GM11168 (cell line): Measurements from ENCODE around the gene WWOX.
"Not testable (repeated sequence)": the region's sequence is repeated elsewhere in the genome, so short reads cannot be mapped to it uniquely, and the experiment has no call there.

Experiments
- in situ Hi-C: fragments of 300-500 bp; cut with MboI; formaldehyde crosslinking; loops from one replicate; pipeline ENCODE4 v1.12.0; 2022; ENCODE audit warnings: low sequenced_read_pairs; ENCODE audit not compliant: unreplicated experiment

Gene WWOX

DNA sequence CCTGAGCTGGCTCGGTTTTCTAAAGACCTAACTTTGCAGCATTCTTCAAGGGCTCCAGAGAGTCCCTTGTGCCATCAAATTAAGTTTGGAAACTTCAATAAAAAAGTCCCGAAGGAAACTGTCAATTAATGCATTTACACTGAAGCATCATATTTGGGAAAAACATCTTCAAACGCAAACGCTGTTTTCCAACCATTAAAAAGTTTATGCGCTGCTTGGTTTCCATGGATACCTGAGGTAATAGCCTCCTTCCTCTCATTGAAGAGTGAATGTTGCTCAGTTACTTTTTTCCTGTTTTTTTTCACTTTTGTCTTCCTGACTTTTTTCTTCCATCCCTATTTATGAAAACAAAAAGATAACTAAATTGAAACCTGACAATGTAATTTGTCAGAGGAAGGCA lies 1102.0 kb downstream of the WWOX start:
- in situ Hi-C loops, result no loop called here

DNA sequence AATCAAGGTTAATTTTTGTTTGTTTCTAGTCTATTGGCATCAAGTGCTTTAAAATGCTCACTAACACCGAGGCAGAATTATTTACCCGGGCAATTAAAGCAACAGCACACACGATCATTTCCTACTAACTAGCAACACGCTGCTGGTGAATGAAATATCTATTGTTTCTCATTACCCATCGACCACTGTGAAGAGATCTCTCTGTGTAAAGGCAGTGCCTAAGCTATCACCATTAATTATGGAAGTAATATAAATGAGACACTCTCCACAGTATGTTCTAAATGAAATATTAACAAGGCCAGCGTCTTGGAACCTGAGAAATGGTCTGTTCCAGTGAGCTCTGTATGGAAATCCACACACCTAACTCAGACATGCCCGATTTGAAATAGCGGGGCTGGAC lies 1103.5 kb downstream of the WWOX start:
- in situ Hi-C loops, result no loop called here

DNA sequence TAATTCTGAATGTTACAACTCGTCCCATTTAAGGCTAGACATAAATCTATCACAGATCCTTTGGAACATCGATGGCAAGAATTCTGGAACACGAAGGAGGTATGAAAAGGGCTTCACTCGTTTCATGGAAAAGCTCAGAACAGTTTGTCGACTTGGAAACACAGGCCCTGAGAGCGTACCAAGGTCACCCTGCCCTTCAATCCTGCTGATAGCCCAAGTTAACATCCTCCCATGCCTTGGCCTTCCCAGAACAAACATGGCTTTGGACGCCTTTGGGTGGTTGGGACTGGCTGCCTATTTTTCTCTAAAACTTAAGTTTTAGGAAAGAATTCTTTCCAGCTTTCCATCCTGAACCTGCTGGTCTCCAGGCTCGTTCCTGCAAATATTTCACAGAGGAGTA lies 1105.0 kb downstream of the WWOX start:
- in situ Hi-C loops, result no loop called here

DNA sequence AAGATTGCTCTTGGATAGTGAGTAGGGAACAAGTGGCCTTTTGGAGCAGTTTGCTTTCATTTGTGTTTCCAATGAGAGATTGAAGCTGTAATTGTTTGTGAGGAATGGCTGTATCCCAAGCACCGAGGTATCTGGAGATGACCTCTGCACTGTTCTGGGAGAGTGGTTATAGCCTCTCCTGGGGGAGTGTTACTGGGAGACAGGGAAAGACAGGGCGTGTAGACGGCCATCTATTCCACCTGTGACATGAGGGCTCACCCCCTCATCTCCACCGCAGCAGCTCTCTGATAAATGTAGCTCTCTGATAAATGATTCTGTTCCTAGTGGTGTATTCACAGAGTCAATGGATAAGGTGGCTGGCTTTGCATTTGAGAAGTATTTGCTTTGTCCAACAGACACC lies 1107.4 kb downstream of the WWOX start:
- in situ Hi-C loops, result no loop called here

DNA sequence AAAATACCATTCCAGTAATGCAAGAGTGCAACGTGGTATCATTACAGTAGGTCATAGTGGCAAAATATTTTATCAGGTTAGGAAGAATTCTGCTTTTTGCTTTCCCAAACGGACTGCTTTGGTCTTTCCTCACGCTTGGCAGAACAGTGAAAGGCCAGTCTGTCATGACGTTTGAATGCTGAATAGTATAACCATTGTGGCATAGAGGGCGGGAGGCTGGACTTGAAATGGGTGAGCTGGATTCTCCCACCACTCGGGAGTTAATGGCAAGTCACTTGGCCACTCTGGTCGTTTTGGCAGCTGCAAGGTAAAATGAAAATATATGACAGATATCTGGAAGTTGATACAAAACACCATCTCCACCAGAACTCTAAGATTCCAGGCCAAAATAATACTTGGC lies 1109.9 kb downstream of the WWOX start:
- in situ Hi-C loops, result no loop called here

DNA sequence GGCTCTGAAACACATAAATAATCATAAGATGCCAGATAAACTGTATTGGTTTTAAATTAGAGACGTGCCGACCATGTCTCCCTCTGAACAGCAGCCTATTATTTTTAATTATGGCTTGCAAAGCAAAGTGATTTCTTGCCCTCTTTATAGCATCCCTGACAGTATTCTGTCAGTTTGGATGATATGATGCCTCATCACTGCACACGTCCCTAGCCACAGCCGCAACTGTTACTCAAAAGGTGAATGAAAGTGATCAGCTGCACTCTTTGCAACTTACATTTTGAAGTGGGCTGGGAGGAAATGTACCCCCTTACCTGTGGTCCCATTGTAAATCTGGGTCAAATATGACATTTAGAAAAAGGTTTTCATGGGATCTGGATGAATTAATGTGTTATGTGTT lies 1111.2 kb downstream of the WWOX start:
- in situ Hi-C loops, result no loop called here

DNA sequence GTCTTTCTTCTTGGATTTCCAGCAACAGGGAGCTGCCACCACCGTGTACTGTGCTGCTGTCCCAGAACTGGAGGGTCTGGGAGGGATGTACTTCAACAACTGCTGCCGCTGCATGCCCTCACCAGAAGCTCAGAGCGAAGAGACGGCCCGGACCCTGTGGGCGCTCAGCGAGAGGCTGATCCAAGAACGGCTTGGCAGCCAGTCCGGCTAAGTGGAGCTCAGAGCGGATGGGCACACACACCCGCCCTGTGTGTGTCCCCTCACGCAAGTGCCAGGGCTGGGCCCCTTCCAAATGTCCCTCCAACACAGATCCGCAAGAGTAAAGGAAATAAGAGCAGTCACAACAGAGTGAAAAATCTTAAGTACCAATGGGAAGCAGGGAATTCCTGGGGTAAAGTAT lies 1112.1 kb downstream of the WWOX start:
- in situ Hi-C loops, result no loop called here

DNA sequence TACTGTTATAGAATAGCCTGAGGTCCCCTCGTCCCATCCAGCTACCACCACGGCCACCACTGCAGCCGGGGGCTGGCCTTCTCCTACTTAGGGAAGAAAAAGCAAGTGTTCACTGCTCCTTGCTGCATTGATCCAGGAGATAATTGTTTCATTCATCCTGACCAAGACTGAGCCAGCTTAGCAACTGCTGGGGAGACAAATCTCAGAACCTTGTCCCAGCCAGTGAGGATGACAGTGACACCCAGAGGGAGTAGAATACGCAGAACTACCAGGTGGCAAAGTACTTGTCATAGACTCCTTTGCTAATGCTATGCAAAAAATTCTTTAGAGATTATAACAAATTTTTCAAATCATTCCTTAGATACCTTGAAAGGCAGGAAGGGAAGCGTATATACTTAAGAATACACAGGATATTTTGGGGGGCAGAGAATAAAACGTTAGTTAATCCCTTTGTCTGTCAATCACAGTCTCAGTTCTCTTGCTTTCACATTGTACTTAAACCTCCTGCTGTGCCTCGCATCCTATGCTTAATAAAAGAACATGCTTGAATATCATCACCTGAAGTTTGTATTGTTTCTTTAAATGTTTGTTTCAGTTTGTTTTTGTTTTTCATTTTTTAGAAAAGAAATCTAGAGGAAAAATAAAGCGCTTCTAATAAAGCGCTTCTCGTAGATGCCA lies 1112.8 kb downstream of the WWOX start:
- in situ Hi-C loops, result no loop called here

DNA sequence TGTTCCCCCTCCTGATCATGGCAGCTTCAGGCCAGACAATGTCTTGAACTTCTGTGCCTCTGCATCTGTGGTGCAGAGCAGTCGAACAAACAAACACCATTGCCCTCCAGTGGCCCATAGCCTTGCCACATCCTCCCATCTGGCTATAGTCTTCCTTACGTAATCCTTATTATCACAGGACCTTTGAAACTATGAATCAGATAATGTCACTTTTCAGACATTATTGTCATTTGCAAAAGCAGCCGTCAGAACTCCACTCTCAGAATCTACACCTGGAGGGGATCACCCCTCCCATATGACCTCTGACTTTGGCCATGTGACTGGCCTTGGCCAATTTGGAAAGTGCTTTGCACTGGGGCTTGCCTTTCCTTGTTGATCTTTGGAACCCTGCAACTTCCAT lies 1113.8 kb downstream of the WWOX start:
- in situ Hi-C loops, result no loop called here

DNA sequence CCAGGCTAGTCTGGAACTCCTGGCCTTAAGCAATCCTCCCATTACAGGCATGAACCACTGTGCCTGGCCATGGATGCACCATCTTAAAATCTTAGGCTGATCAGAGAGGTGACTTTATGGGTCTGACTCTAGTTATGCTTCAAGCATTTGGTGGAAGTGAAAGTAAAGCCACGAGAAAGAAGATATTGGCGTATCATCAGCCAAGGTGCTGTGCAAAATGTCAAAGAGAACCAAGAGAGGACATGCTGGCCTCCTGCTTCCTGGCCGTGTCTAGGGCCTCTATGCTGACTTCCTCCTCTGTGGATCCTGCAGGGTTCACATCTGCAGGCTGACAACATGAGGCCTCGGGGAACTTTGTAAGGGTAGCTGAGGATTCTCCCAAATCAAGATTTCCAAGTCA lies 1115.8 kb downstream of the WWOX start:
- in situ Hi-C loops, result no loop called here

DNA sequence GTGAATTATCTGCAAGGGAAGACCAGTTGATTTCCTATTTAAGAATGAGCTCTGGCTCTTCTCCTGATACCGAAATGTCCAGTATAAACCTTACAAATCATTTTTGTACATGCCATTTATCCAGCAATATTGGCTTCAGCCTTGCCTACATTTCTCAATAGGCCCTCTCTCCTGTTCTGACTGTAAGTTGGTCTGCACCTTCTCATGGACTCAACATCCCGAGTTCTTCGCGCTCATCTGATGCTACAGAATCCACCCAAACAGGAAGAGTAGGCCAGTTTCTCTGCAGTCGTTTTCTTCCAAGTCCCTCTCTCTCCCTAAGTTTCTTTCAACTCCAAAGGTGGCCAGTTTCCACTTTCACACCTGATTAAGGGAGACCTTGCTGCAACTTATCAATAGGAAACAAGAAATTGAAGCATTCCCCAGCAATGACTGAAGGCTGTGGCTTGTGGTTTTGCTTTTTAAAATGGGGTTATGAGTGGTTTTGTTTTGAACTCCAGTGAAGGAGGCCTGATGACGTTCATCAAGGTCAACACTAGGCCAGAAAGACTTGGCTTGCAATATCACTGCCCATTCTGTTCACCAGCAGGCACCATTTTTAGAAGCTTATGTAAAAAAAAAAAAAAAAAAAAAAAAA lies 1118.0 kb downstream of the WWOX start:
- in situ Hi-C loops, result no loop called here

DNA sequence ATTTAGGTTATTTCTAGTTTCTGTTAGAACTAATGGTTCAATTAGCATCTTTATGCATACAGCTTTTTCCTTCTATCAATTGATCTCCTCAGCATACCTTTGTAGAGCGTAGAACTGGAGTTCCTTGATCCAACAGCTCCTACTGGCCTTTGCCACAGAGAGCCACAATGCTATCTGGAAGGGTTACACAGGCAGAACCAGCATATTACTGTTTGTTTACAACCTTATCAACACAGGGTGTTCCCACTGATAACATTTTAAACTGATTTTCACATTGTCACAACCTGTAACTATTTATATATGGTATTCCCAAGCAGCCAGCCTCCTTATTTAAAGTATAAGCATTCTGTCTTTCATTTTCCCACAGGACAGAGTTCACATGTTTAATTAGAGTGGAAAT lies 1118.9 kb downstream of the WWOX start:
- in situ Hi-C loops, result no loop called here

DNA sequence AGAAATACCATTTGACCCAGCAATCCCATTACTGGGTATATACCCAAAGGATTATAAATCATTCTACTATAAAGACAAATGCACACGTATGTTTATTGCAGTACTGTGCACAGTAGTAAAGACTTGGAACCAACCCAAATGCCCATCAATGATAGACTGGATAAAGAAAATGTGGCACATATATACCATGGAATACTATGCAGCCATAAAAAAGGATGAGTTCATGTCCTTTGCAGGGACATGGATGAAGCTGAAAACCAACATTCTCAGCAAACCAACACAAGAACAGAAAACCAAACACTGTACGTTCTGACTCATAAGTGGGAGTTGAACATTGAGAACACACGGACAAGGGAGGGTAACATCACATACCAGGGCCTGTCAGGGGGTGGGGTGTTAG lies 1126.5 kb downstream of the WWOX start:
- in situ Hi-C loops, result not testable (repeated sequence)

DNA sequence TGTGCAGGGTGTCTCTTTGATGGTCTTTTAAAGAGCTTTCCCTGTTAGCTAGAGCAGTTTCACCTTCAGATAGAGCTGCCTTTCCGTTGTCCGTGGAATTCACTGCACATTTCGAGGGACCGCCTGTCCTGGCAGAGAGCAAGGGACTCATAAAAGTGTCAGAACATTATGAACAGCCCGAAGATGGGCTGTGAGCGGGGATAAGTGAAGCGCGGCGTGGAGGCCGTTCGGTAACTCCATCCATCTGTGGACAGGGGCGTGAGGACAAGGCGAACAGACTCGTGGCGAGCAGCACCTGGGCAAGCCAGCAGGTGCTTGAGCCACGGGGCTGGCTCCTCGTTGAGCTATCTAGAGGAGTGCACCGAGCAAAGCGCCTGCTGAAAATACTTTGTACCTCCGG lies 1129.9 kb downstream of the WWOX start:
- in situ Hi-C loops, result no loop called here

DNA sequence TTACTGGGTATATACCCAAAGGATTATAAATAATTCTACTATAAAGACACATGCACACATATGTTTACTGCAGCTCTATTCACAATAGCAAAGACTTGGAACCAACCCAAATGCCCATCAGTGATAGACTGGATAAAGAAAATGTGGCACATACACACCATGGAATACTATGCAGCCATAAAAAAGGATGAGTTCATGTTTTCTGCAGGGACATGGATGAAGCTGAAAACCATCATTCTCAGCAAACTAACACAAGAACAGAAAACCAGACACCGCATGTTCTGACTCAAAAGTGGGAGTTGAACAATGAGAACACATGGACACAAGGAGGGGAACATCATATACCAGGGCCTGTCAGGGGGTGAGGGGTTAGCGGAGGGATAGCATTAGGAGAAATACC lies 1146.2 kb downstream of the WWOX start:
- in situ Hi-C loops, result not testable (repeated sequence)

DNA sequence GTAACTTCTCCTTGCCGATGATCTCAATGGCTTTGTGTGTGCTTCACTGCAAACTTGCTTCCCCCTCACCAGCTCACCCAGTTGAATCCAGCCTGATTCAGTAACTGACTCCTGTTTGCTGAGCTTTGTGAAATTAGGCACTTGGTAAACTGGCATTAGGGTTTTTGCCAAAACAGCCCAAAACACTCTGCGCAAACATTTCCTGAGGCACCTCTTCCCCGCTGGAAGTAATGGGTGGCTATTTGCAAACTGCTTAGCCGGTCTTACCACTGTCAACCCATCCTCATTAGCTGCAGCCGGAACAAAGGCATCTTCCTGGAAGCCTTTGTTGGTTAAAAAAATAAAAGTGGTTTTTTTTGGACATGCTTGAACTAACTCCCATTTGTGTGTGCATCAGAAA lies 1147.9 kb downstream of the WWOX start:
- in situ Hi-C loops, result no loop called here

DNA sequence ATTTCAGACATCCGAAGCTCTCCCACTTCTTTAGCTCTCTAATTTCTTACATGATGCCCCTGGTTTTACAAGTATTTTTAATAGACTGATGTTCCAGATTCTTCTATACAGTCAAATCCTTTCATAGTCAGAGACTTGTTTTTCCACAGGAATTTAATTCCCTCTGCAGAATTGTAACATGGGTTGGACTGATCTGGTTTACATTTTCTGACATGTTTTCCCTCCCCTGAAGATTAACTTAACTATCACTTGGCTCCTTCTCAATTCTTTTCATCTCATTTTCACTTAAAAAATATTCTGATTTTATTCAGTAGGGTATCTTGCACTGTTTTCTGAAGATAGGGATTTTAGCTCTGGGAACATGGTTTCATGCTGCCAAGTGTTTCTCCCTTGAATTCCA lies 1148.9 kb downstream of the WWOX start:
- in situ Hi-C loops, result no loop called here

DNA sequence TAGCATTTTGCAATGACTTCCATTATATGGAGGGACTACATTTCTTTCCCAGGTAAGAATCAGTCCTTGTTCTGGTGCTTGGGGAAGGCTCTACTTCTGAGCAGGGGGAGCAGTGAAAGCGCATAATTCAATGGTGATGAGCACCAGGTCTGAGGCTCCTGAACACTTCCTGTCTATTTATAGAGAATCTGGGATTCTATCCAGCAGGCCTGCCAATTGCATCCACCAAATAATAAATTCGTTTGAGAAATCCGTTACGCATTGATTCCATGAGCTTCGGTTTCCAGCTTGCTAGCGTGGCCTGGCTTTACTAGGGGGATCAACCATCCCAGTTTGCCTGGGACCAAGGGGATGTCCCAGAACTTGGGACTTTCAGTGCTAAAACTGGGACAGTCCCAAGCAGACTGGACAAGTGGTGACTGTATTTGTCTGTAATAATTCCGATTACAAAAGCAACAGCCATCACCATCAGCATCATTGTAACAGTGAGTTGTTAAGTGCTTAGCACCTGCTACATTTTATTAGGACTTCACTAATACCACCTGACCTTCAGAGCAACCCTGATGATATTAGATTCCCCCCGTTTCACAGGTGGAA lies 1151.1 kb downstream of the WWOX start:
- in situ Hi-C loops, result no loop called here

DNA sequence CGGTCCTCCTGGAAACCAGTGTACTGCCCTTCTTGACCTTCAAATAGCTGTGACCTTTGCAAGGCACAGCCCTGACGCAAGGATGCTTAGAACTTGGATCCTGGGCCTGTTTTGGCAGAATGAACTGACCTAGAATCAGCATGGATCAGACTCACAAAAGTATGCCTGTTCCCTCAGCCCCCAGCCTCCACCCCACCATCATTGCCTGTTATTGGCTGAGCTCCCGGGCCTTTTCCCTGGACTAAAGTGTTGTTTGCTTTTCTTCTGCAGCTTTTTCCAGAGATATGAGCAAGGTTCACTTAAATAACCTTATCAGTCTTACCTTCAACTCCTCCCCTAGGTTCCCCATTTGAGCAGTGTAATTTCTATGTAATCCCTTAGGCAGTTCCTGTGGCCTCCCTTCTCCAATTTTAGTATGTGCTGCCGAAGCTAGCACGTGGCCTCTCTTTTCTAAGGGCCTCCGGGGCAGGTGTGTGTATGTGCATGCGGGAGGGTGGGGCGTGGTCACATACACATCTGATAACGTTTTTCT lies 1153.7 kb downstream of the WWOX start:
- in situ Hi-C loops, result no loop called here

DNA sequence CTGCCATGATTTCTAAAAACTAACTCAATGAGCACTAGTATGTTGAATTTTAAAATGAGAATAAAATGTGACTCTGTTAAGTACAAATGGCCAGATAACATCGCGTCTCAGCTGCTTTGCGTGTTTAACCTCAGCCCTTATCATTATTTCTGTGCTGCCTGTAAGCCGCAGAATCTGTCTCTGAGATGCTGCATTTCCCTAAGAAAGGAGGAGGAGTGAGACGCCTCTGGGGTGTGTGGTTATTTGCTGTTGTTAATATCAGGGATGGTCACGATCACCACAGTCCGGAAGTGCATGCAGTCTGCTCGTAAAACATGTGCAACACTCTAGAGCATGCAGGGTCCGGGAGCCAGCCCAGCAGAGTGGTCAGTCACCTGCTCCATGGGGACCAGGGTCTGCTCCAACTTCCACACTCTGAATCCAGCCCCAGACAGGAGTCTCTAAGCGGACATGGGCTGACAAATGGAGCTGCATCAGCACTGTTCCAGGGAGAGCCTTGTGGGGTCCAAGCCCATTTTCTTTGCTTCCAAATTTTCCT lies 1158.6 kb downstream of the WWOX start:
- in situ Hi-C loops, result no loop called here

DNA sequence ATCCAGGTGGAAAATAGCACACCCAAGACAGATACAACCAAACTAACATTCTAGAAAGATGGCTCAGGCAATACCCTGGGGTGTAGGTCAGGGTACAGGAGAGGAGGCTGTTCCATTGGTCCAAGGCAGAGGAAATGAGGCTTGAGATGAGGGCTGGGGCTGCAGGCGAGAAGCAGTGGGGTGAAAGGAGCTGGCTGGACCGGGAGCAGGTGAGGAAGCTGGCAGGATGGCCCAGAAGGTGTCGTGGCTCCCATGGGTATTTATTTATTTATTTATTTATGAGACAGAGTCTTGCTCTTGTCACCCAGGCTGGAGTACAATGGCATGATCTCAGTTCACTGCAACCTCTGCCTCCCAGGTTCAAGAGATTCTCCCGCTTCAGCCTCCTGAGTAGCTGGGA lies 1161.4 kb downstream of the WWOX start:
- in situ Hi-C loops, result not testable (repeated sequence)
